SKM-1 (cell line): ENCODE results near the gene FAM241A.
"Not testable (repeated sequence)": the region's sequence is repeated elsewhere in the genome, so short reads cannot be mapped to it uniquely, and the experiment has no call there.

ENCODE experiments used
- DNase-seq: peaks from one replicate; lab custom pipeline; 2025; ENCODE audit not compliant: unreplicated experiment; lab: John Stamatoyannopoulos, UW

FAM241A gene

GRCh38 chr4:112172180-112172579, 26.9 kb downstream of the FAM241A start:
- no peak for DNase-seq

- DNase-seq, result no peak
These were observed 28.6 kb downstream of the FAM241A start for GRCh38 chr4:112173593-112174558.

- DNase-seq, result no peak
These were observed 30.6 kb downstream of the FAM241A start for GRCh38 chr4:112175840-112176239.

GRCh38 chr4:112176596-112176995, 31.3 kb downstream of the FAM241A start:
- no peak for DNase-seq

- not testable (repeated sequence) for DNase-seq
These were observed 33.5 kb downstream of the FAM241A start for GRCh38 chr4:112178741-112179140.

GRCh38 chr4:112181358-112182000, 36.2 kb downstream of the FAM241A start:
- no peak for DNase-seq

DNA sequence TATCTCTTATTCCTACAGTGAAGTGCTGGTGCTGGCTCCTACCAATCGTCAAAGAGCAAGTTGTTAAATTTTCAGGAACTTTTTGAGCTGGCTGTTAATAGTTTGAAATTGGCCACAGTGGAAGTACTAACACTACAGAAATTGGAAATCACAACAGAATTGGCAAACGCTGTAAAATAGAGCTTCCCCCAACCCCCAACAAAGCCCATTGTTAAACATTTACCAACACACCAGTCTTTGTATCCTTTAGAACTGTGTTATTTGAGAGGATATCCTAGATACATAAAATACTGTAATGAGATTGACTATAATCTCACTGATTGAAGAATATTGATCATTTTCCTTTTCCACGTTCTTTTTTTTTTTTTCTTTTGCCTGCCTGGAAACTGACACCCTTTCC, 37.4 kb downstream of the FAM241A start:
- no peak for DNase-seq

DNA sequence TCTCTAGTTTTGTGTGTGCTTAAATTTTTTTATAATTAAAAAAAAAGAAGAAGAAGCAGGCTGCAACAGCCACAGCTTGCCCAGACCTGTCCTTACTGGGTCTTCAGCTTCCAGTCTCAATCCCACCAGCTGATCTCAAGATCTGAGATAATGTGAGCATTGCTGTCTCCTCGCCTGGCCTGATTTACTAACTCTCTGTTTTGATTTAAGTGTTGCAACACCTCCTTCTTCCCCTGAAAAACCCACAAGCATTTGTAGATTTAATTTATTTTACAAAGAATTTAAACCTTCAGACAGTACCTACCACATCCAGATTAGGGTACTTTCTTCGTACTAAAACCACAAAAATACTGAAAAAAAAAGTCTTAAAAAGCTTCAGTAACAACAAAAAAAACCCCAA, 38.0 kb downstream of the FAM241A start:
- no peak for DNase-seq

GRCh38 chr4:112184438-112184837, 39.2 kb downstream of the FAM241A start:
- DNase-seq, result no peak

DNA sequence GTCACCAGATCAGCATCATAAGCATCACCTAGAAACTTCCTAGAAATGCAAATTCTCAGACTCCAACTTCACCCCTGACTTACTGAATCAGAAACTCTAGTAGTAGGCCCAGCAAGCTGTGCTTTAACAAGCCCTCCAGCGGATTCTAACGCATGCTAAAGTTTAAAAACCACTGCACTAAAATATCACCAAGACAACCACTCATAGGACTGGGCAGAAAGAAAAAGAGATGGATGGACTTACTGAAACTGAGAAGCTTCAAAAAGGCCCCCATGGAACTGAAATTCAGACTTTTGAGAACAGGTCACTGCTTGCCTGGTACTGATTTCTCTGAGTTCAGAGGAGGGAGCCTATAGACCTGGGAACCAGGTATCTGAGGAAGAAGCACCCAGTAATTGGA, 40.1 kb downstream of the FAM241A start:
- DNase-seq, result no peak

GRCh38 chr4:112185740-112186670, 40.8 kb downstream of the FAM241A start:
- peak; percentile 77 for DNase-seq

DNA sequence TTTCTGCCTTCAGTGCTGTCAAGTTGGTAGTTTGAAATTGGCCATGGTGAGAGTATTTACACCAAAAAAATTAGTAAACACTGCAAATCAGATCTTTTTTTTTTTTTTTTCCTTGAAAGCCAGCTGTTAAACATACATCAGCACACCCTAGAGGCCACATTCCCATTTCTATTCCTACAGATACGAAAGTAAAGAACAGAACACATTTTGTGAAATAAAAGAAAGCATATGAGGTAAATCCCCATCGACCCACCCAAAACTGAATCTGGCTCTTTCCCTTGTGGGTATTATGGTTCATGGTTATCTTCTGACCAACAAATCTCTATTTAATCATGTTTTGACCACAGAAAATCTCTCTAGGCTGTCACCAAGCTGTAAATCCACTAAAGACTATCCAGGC, 44.5 kb downstream of the FAM241A start:
- no peak for DNase-seq

- no peak for DNase-seq
These were observed 45.4 kb downstream of the FAM241A start for GRCh38 chr4:112190684-112191083.

DNA sequence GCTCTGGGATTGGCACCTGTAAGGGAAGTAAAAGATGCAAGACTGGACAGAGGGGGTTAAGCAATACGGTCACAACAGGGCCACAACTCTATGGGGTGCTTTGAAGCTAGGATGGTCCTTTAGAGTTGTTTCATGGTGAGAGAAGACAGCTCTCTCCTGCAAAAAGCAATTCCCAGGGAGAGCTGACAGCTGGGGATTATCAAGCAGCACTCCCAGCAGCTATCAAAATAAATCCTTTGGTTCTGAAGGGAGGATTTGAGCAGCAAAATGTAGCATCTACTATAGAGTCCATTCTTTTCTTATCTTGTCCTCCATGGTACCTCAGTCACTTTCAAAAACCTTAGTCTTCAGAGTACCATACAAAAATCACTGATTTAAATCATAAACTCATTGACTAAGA, 51.2 kb downstream of the FAM241A start:
- no peak for DNase-seq

DNA sequence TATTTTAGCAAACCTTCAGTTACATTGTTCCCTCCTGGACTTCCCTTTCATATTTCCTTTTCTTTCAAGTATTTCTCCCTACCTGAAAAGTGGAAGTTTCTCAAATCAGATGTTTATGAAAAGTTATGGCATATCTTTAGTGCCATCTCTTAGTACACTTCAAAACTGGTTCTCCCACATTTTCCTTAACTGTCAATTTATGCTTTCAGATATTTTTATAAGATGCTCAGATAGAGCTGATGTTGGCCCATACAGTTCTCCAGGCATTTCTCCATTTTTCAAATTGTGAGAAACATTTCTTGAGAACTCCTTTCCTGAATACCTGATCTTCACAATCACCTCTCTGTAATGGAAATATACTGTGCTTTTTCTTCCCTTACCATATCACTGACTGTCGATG, 53.8 kb downstream of the FAM241A start:
- no peak for DNase-seq

GRCh38 chr4:112201915-112202505, 56.8 kb downstream of the FAM241A start:
- no peak for DNase-seq

DNA sequence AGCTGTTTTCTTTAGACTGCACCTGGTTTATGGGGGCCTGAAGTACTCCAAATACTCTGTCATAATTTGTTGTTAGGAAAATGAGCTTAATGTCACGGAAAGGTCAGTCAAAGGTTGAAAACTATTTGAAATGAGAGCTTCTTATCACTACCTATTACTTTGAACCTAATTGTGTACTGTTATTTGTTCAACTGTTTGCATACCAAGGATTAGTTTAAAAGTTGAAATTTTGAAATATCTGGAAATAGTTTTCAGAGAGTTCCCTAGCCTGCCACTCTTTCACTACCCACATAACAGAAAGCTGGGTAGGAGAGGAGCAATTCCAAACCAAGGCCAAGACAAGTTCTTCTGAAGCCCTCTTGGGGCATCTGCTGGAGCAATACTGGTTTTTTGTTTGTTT, 58.3 kb downstream of the FAM241A start:
- no peak for DNase-seq

DNA sequence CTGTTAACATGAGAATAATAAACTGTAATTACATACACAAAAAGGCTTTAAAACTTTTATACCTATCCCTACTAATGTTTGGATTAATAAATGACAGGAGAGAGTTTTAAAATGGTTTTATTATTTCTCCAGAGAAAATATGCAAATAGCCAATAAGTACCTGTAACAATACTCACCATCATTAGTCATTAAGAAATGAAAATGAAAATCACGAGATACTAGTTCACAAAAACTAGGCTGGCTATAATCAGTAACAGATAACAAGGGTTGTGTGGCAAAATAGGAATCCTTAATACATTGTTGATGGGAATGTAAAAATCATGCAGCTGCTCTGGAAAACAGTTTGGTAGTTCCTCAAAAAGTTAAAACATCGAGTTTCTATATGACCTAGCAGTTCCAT, 61.2 kb downstream of the FAM241A start:
- no peak for DNase-seq

DNA sequence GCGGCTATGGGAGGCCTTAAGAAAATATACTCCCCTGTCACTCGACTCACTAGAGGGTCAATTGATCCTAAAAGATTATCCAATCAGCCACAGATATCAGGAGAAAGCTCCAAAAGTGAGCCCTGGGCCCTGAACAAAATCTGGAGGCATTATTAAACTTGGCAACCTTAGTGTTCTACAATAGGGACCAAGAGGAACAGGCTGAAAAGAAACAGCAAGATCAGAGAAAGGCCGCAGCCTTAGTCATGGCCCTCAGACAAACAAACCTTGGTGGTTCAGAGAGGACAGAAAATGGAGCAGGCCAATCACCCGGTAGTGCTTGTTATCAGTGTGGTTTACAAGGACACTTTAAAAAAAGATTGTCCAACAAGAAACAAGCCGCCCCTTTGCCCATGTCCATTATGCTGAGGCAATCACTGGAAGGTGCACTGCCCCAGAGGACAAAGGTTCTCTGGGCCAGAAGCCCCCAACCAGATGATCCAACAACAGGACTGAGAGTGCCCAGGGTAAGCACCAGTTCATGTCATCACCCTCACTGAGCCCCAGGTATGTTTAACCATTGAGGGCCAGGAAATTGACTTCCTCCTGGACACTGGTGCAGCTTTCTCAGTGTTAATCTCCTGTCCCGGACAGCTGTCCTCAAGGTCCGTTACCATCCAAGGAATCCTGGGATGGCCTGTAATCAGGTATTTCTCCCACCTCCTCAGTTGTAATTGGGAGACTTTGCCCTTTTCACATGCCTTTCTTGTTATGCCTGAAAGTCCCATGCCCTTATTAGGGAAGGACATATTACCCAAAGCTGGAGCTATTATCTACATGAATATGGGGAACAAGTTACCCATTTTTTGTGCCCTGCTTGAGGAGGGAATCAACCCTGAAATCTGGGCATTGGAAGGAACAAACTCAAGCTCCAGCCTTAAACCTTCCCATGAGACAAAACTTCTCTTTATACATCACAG, 63.2 kb downstream of the FAM241A start:
- not testable (repeated sequence) for DNase-seq

DNA sequence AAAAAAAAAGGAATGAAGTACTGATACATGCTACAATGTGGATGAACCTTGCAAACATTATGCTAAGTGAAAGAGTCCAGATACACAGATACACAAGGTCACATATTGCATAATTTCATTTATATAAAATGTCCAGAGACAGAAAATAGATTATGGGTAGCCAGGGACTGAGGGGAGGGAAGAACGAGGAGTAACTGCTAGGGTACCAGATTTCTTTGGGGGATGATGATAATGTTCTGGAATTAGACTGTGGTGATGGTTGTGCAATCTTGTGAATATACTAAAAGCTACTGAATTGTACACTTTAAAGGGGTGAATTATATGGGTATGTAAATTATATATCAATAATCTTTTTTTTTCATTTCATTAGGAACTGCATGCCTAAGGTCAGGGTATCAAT, 65.5 kb downstream of the FAM241A start:
- no peak for DNase-seq
